ENCODE data around the gene LRRC74B. TPM values are rescaled to one million over a fixed set of nuclear protein-coding genes. Genes with fewer than 3 reads are reported as not detected.
"Not testable (repeated sequence)": the region's sequence is repeated elsewhere in the genome, so short reads cannot be mapped to it uniquely, and the experiment has no call there.

Gene LRRC74B
- total RNA-seq, 4 donors from 2014 or later = not detected

- no peak for TF ChIP-seq POLR2A (IDR thresholded peaks at IDR 0.05)
- 85 to 92% methylated on average over 2 to 4 of the region's 4 CpGs for WGBS, 2 donors (ENCODE audit: low coverage in 1 of 2)
- Histone ChIP-seq H3K4me3 (no peak overlapping the region), H3K4me1 (no peaks in the 10 kb centered on the region), H3K27ac (no peak overlapping the region), H3K9me3 (no peaks in the 10 kb centered on the region), H3K36me3 (no peaks in the 10 kb centered on the region), H3K27me3 (peaks cover 6% of the 10 kb centered on the region)
- intact Hi-C loops (cut with DNase I; ENCODE audit: low total_unique reads) (no loop called here), in situ Hi-C loops (cut with MboI; ENCODE audit: low pct_ligation_motif_present in 1 of 4, low pct_unique_long_range_greater_than_20kb in 1 of 4, low sequenced_read_pairs in 3 of 4) (loop anchor here in 1 of 4 donors (25.0 kb wide), 1 partner anchor 106 kb away; the partner anchor contains the start of gene AIFM3)
- DNase-seq = no peak
Measured at GRCh38 chr22:21068681-21069276, 23.0 kb downstream of the LRRC74B start.

GRCh38 chr22:21069375-21069774 is 23.6 kb downstream of the LRRC74B start:
- no peak overlapping the region for H3K27ac ChIP-seq
- no peak for DNase-seq
- no peaks in the 10 kb centered on the region for H3K9me3 ChIP-seq
- H3K4me3 ChIP-seq = no peak overlapping the region
- intact Hi-C loops (cut with DNase I; ENCODE audit: low total_unique reads) (no loop called here), in situ Hi-C loops (cut with MboI; ENCODE audit: low pct_ligation_motif_present in 1 of 4, low pct_unique_long_range_greater_than_20kb in 1 of 4, low sequenced_read_pairs in 3 of 4) (loop anchor here in 1 of 4 donors (25.0 kb wide), 1 partner anchor 107 kb away; the partner anchor contains the start of gene AIFM3)
- no peak for TF ChIP-seq POLR2AphosphoS5 (IDR thresholded peaks at IDR 0.05)
- H3K36me3 ChIP-seq = no peaks in the 10 kb centered on the region
- peaks cover 3% of the 10 kb centered on the region for H3K27me3 ChIP-seq
- H3K4me1 ChIP-seq = no peaks in the 10 kb centered on the region
- 61% methylated on average over 5 of the region's 5 CpGs; no CpG with 5 or more reads in 1 of the 2 donors for WGBS, 2 donors (ENCODE audit: low coverage in 1 of 2)

GRCh38 chr22:21070690-21071615 is 25.2 kb downstream of the LRRC74B start:
- no peak overlapping the region for H3K27ac ChIP-seq
- no peaks in the 10 kb centered on the region for H3K4me1 ChIP-seq
- in situ Hi-C loops (cut with MboI; ENCODE audit: low pct_ligation_motif_present in 1 of 4, low pct_unique_long_range_greater_than_20kb in 1 of 4, low sequenced_read_pairs in 3 of 4) (loop anchor here in 1 of 4 donors (25.0 kb wide), 1 partner anchor 109 kb away; the partner anchor contains the start of gene AIFM3), intact Hi-C loops (cut with DNase I; ENCODE audit: low total_unique reads) (loop anchor here (10.0 kb wide), 1 partner anchor 46 kb away; no protein-coding TSS in a partner anchor)
- H3K4me3 ChIP-seq = no peak overlapping the region
- no peaks in the 10 kb centered on the region for H3K9me3 ChIP-seq
- H3K36me3 ChIP-seq = no peaks in the 10 kb centered on the region
- DNase-seq = no peak
- no peaks in the 10 kb centered on the region for H3K27me3 ChIP-seq
- TF ChIP-seq EP300 (IDR thresholded peaks at IDR 0.05; ENCODE audit: low read depth) (no peak), POLR2AphosphoS5 (IDR thresholded peaks at IDR 0.05) (no peak), POLR2A (IDR thresholded peaks at IDR 0.05) (no peak), CTCF (IDR thresholded peaks at IDR 0.05) (no peak)
- WGBS, 2 donors (ENCODE audit: low coverage in 1 of 2) = 69 to 82% methylated on average over 3 to 17 of the region's 17 CpGs

DNA sequence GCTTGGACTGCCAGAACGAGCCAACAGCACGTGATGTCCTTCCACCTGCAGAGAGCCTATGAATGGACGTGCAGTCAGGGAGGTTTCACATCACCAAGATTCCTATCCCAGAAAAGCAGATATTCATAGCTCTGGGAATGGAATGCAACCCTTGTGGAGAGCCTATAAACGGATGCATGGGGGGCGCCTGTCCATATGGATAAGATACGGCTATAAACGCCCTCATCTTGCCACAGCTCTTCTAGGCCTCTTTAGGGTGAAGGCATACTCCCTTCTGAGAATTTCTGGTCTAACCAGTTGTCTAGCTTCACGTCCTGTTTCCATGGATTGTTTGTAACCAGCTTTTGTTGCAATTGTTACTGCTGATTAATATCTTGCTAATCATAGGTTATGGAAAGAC is 26.1 kb downstream of the LRRC74B start:
- 50 to 79% methylated on average over 2 to 8 of the region's 8 CpGs for WGBS, 2 donors (ENCODE audit: low coverage in 1 of 2)
- intact Hi-C loops (cut with DNase I; ENCODE audit: low total_unique reads) = loop anchor here (10.0 kb wide), 1 partner anchor 47 kb away; no protein-coding TSS in a partner anchor
- in situ Hi-C loops (cut with MboI; ENCODE audit: low pct_ligation_motif_present in 1 of 4, low pct_unique_long_range_greater_than_20kb in 1 of 4, low sequenced_read_pairs in 3 of 4) = loop anchor here in 1 of 4 donors (25.0 kb wide), 1 partner anchor 109 kb away; the partner anchor contains the start of gene AIFM3

DNA sequence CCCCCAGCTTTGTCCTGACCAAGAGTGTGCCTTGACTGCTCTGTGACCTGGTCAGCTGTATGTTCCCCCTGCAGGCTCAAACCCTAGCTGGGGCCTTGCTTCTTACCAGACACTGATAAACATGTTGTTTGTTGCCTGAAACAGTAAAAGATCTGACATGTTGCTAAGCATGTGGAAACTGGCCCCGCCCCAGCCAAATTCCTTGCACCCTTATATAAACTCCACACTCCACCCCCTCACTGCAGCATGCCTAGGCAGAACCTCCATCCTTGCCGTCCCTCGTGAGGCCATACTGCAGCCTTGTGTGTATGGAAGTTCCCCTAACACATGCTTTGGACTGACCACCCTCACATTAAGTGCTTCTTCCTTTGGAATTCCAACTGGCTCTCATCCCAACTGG is 27.3 kb downstream of the LRRC74B start:
- no peaks in the 10 kb centered on the region for H3K36me3 ChIP-seq
- in situ Hi-C loops (cut with MboI; ENCODE audit: low pct_ligation_motif_present in 1 of 4, low pct_unique_long_range_greater_than_20kb in 1 of 4, low sequenced_read_pairs in 3 of 4) (loop anchor here in 1 of 4 donors (25.0 kb wide), 1 partner anchor 111 kb away; the partner anchor contains the start of gene AIFM3), intact Hi-C loops (cut with DNase I; ENCODE audit: low total_unique reads) (loop anchor here (10.0 kb wide), 1 partner anchor 48 kb away; no protein-coding TSS in a partner anchor)
- H3K9me3 ChIP-seq = no peaks in the 10 kb centered on the region
- TF ChIP-seq CTCF (IDR thresholded peaks at IDR 0.05) = no peak
- no peak for TF ChIP-seq POLR2AphosphoS5 (IDR thresholded peaks at IDR 0.05)
- TF ChIP-seq EP300 (IDR thresholded peaks at IDR 0.05; ENCODE audit: low read depth) = no peak
- no peak for TF ChIP-seq POLR2A (IDR thresholded peaks at IDR 0.05)
- H3K27ac ChIP-seq = no peak overlapping the region
- no peaks in the 10 kb centered on the region for H3K27me3 ChIP-seq
- no peak overlapping the region for H3K4me3 ChIP-seq
- H3K4me1 ChIP-seq = no peaks in the 10 kb centered on the region
- DNase-seq = no peak
- WGBS, 2 donors (ENCODE audit: low coverage in 1 of 2) = 88% methylated on average over 2 to 3 of the region's 3 CpGs

More for the DNA sequence above, 26.1 kb downstream of the LRRC74B start:
- not testable (repeated sequence) for H3K4me1 ChIP-seq, H3K36me3 ChIP-seq, DNase-seq, H3K9me3 ChIP-seq, H3K27me3 ChIP-seq, H3K4me3 ChIP-seq, H3K27ac ChIP-seq

All from transverse colon (tissue), 4 donors.